ENCODE data around the gene PDE8A. TPM values are rescaled to one million over a fixed set of nuclear protein-coding genes. Genes with fewer than 3 reads are reported as not detected.

The PDE8A gene
- total RNA-seq, 1 donor = 30.4 TPM

DNA sequence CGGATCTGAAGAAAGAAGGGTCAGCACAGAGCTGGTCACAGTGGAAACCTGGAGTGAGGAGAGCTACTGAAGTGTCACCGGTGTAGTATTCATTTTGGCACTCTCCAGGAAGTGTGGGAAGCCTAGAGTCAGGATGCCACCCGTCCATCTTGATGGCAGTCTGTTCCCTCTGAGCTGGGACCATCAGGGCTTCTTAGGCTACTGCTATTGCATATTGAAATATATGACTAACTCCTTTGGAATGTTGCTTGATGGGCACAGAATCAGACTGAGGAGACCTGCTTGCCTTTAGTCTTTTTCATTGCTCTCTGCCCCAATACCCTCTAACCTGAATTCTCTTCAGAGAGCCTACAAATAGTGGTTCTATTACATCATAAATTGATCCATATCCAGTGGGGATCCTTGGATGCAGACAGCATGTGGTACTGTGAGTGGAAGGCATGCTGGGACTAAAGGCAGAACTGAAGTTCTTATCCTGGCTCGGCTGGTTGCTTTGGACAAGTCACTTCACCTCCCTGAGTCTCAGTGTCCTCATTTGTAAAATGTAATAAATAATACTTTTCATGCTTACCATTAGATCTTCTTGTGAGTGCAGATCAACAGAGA, 143.5 kb downstream of the PDE8A start:
- H3K4me2 ChIP-seq (ENCODE audit: insufficient read depth, low read length) = no peak overlapping the region
- DNase-seq (ENCODE audit: insufficient read length, low spot score, missing footprints) = no peak
- no peak overlapping the region for H3K4me3 ChIP-seq (ENCODE audit: insufficient read depth, low read length)
- H3K79me2 ChIP-seq (ENCODE audit: insufficient read depth, low read length) = no peaks in the 10 kb centered on the region
- no peaks in the 10 kb centered on the region for H3K27me3 ChIP-seq (ENCODE audit: insufficient read depth, low read length)
- no peaks in the 10 kb centered on the region for H3K9me3 ChIP-seq (ENCODE audit: low read depth, low read length)
- no peak overlapping the region for H3K27ac ChIP-seq (ENCODE audit: low read depth, low read length)
- no peaks in the 10 kb centered on the region for H3K4me1 ChIP-seq (ENCODE audit: insufficient read depth, low read length)
- peaks cover 13% of the 10 kb centered on the region for H3K36me3 ChIP-seq (ENCODE audit: insufficient read depth, low read length)
- H4K20me1 ChIP-seq (ENCODE audit: insufficient read depth, low read length) = no peaks in the 10 kb centered on the region
- no peak overlapping the region for H2AFZ ChIP-seq (ENCODE audit: low read length)
- no peak for TF ChIP-seq CTCF (IDR thresholded peaks at IDR 0.05; ENCODE audit: extremely low read depth, low read depth, low read length)

DNA sequence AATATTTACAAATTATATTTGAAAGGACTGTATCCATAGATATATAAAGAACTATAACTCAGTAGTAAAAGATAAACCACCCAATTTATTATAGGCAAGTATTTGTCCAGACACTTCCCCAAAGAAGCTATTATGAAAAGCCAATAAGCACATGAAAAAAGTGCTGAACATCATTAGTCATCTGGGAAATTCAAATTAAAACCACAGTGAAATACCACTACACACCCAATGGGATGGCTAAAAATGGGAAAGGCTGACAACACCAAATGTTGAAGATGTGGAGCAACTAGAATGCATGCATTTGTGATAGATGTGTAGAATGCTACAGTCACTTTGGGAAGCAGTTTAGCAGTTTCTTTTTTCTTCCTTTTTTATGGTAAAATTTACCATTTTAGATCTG, 147.0 kb downstream of the PDE8A start:
- Histone ChIP-seq H3K27me3 (ENCODE audit: insufficient read depth, low read length) (no peaks in the 10 kb centered on the region), H4K20me1 (ENCODE audit: insufficient read depth, low read length) (no peaks in the 10 kb centered on the region), H3K36me3 (ENCODE audit: insufficient read depth, low read length) (peaks cover 7% of the 10 kb centered on the region), H3K9me3 (ENCODE audit: low read depth, low read length) (no peaks in the 10 kb centered on the region), H3K4me2 (ENCODE audit: insufficient read depth, low read length) (no peak overlapping the region), H3K79me2 (ENCODE audit: insufficient read depth, low read length) (no peaks in the 10 kb centered on the region), H2AFZ (ENCODE audit: low read length) (no peak overlapping the region), H3K27ac (ENCODE audit: low read depth, low read length) (no peak overlapping the region), H3K4me1 (ENCODE audit: insufficient read depth, low read length) (no peaks in the 10 kb centered on the region), H3K4me3 (ENCODE audit: insufficient read depth, low read length) (no peak overlapping the region)
- no peak for DNase-seq (ENCODE audit: insufficient read length, low spot score, missing footprints)
- TF ChIP-seq CTCF (IDR thresholded peaks at IDR 0.05; ENCODE audit: extremely low read depth, low read depth, low read length) = no peak

DNA sequence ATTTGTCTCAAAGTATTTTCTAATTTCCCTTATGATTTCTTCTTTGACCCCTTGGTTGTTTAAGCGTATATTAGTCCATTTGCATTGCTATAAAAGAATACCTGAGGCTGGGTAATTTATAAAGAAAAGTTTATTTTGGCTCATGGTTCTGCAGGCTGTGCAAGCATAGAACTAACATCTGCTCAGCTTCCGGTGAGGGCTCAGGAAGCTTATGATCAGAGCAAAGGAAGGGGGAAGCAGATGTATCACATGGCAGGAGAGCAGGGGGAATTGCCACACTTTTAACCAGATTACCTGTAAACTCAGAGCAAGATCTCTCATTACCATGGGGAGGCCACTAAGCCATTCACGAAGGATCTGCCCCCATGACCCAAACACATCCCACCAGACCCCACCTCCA, 148.2 kb downstream of the PDE8A start:
- Histone ChIP-seq H3K4me2 (ENCODE audit: insufficient read depth, low read length) (no peak overlapping the region), H3K27ac (ENCODE audit: low read depth, low read length) (no peak overlapping the region), H3K27me3 (ENCODE audit: insufficient read depth, low read length) (no peaks in the 10 kb centered on the region), H3K4me3 (ENCODE audit: insufficient read depth, low read length) (no peak overlapping the region), H3K9me3 (ENCODE audit: low read depth, low read length) (no peaks in the 10 kb centered on the region), H4K20me1 (ENCODE audit: insufficient read depth, low read length) (no peaks in the 10 kb centered on the region), H3K4me1 (ENCODE audit: insufficient read depth, low read length) (no peaks in the 10 kb centered on the region), H3K36me3 (ENCODE audit: insufficient read depth, low read length) (peaks cover 10% of the 10 kb centered on the region), H2AFZ (ENCODE audit: low read length) (no peak overlapping the region), H3K79me2 (ENCODE audit: insufficient read depth, low read length) (no peaks in the 10 kb centered on the region)
- TF ChIP-seq CTCF (IDR thresholded peaks at IDR 0.05; ENCODE audit: extremely low read depth, low read depth, low read length) = no peak
- DNase-seq (ENCODE audit: insufficient read length, low spot score, missing footprints) = no peak

GRCh38 chr15:85131915-85132314, 150.3 kb downstream of the PDE8A start:
- H2AFZ ChIP-seq (ENCODE audit: low read length) = no peak overlapping the region
- no peak overlapping the region for H3K4me2 ChIP-seq (ENCODE audit: insufficient read depth, low read length)
- H3K27me3 ChIP-seq (ENCODE audit: insufficient read depth, low read length) = no peaks in the 10 kb centered on the region
- no peak overlapping the region for H3K4me3 ChIP-seq (ENCODE audit: insufficient read depth, low read length)
- peaks cover 19% of the 10 kb centered on the region for H3K36me3 ChIP-seq (ENCODE audit: insufficient read depth, low read length)
- no peak for TF ChIP-seq CTCF (IDR thresholded peaks at IDR 0.05; ENCODE audit: extremely low read depth, low read depth, low read length)
- no peaks in the 10 kb centered on the region for H3K9me3 ChIP-seq (ENCODE audit: low read depth, low read length)
- no peak overlapping the region for H3K27ac ChIP-seq (ENCODE audit: low read depth, low read length)
- no peaks in the 10 kb centered on the region for H4K20me1 ChIP-seq (ENCODE audit: insufficient read depth, low read length)
- no peaks in the 10 kb centered on the region for H3K4me1 ChIP-seq (ENCODE audit: insufficient read depth, low read length)
- no peak for DNase-seq (ENCODE audit: insufficient read length, low spot score, missing footprints)
- no peaks in the 10 kb centered on the region for H3K79me2 ChIP-seq (ENCODE audit: insufficient read depth, low read length)
